DMS53 treated with DMSO at 0.1 percent for 48 hours (cell line): ENCODE data around the gene BCL6B.
"Not testable (repeated sequence)": the region's sequence is repeated elsewhere in the genome, so short reads cannot be mapped to it uniquely, and the experiment has no call there.

Source experiments
- DNase-seq: peaks from one replicate; lab custom pipeline; 2025; ENCODE audit not compliant: unreplicated experiment; lab: John Stamatoyannopoulos, UW

Gene BCL6B

GRCh38 chr17:7022781-7023571, at the start of gene BCL6B:
BCL6B (plus strand) TSS chr17:7023050; CDS start chr17:7023672, 622 bp downstream.
- DNase-seq, result no peak

GRCh38 chr17:6979440-6979839, 43.4 kb upstream of the BCL6B start:
- DNase-seq, result not testable (repeated sequence)

- DNase-seq, result no peak
Observed at GRCh38 chr17:6981426-6981825, 41.4 kb upstream of the BCL6B start.

- no peak for DNase-seq
Observed at GRCh38 chr17:6985266-6985665, 37.6 kb upstream of the BCL6B start.

- no peak for DNase-seq
Observed at GRCh38 chr17:6986676-6987075, 36.2 kb upstream of the BCL6B start.

GRCh38 chr17:6989779-6990178, 33.1 kb upstream of the BCL6B start:
- no peak for DNase-seq

GRCh38 chr17:6993613-6994056, 29.2 kb upstream of the BCL6B start:
- not testable (repeated sequence) for DNase-seq

- DNase-seq, result no peak
Observed at GRCh38 chr17:6994118-6994598, 28.7 kb upstream of the BCL6B start.

GRCh38 chr17:6994666-6995256, 28.1 kb upstream of the BCL6B start:
- DNase-seq, result no peak

- no peak for DNase-seq
Observed at GRCh38 chr17:6995500-6996255, 27.2 kb upstream of the BCL6B start, which contains the start of gene ALOX12. ALOX12 (plus strand) TSS chr17:6996049; CDS start chr17:6996118, 69 bp downstream.

GRCh38 chr17:6996256-6997011, 26.4 kb upstream of the BCL6B start:
- no peak for DNase-seq

- no peak for DNase-seq
Observed at GRCh38 chr17:6997171-6997570, 25.7 kb upstream of the BCL6B start.

- DNase-seq, result no peak
Observed at GRCh38 chr17:6998855-6999508, 23.9 kb upstream of the BCL6B start.

GRCh38 chr17:7001318-7001961, 21.4 kb upstream of the BCL6B start:
- DNase-seq, result peak; percentile 10

GRCh38 chr17:7002288-7003047, 20.4 kb upstream of the BCL6B start:
- DNase-seq, result no peak

GRCh38 chr17:7003745-7004144, 19.1 kb upstream of the BCL6B start:
- no peak for DNase-seq

- DNase-seq, result peak; percentile 91
Observed at GRCh38 chr17:7004398-7005253, 18.2 kb upstream of the BCL6B start.

GRCh38 chr17:7005716-7006115, 17.1 kb upstream of the BCL6B start:
- no peak for DNase-seq
